PFSK-1 (cell line): Measurements from ENCODE around the gene CRHBP.

Source experiments
- POLR2AphosphoS5 ChIP-seq: IDR thresholded peaks from 2 replicates; pipeline ENCODE4 v1.6.1; 2012; ENCODE audit warnings: low read depth, mild to moderate bottlenecking, control low read depth, low read length, moderate library complexity
- SIN3A ChIP-seq: IDR thresholded peaks from 2 replicates; pipeline ENCODE4 v1.6.1; 2012; ENCODE audit warnings: mild to moderate bottlenecking, low read length, moderate library complexity, borderline replicate concordance; ENCODE audit not compliant: insufficient read depth

GRCh38 chr5:76920491-76920890 is 32.4 kb upstream of the CRHBP start:
- TF ChIP-seq POLR2AphosphoS5 (no peak), SIN3A (no peak)
